H4 (cell line): ENCODE measurements around the gene USF1. TPM values are rescaled to one million over a fixed set of nuclear protein-coding genes. Genes with fewer than 3 reads are reported as not detected.
"Not testable (repeated sequence)": the region's sequence is repeated elsewhere in the genome, so short reads cannot be mapped to it uniquely, and the experiment has no call there.

Experiments
- DNase-seq: peaks from one replicate; pipeline ENCODE4 v3.0.0-alpha.2; 2015; ENCODE audit warnings: low spot score
- total RNA-seq: library from RNA; depleted of rRNA; stranded (reverse); fragments of >200 nt; shearing (Covaris generic); gene quantifications from 2 replicates; pipeline ENCODE4 v1.2.3, GENCODE V29; 2014

The USF1 gene
- total RNA-seq, 1 experiment from 2014 or later: 57.7 TPM

- no peak for DNase-seq
Observed at GRCh38 chr1:161079436-161080110, 33.8 kb upstream of the USF1 start.

- DNase-seq: no peak
Observed at GRCh38 chr1:161077426-161077825, 31.6 kb upstream of the USF1 start.

- no peak for DNase-seq
Observed at GRCh38 chr1:161076410-161076809, 30.6 kb upstream of the USF1 start.

GRCh38 chr1:161074676-161075368 lies 29.0 kb upstream of the USF1 start:
- DNase-seq: no peak

- no peak for DNase-seq
Observed at GRCh38 chr1:161073474-161074121, 27.8 kb upstream of the USF1 start.

GRCh38 chr1:161072751-161073449 lies 27.1 kb upstream of the USF1 start:
- DNase-seq: no peak

- DNase-seq: no peak
Observed at GRCh38 chr1:161071886-161072371, 26.2 kb upstream of the USF1 start.

- DNase-seq: no peak
Observed at GRCh38 chr1:161070761-161071160, 25.0 kb upstream of the USF1 start.

GRCh38 chr1:161069731-161070270 lies 24.0 kb upstream of the USF1 start, which contains the start of gene ARHGAP30:
TSS of gene ARHGAP30 (minus strand) at chr1:161069891. CDS start at chr1:161069624, 267 bp downstream.
- DNase-seq: no peak

GRCh38 chr1:161069241-161069640 lies 23.5 kb upstream of the USF1 start:
- DNase-seq: no peak

- DNase-seq: no peak
Observed at GRCh38 chr1:161068306-161069234, 22.8 kb upstream of the USF1 start.

- DNase-seq: no peak
Observed at GRCh38 chr1:161066694-161067093, 20.9 kb upstream of the USF1 start.

- not testable (repeated sequence) for DNase-seq
Observed at GRCh38 chr1:161065681-161066080, 19.9 kb upstream of the USF1 start.

GRCh38 chr1:161063936-161064335 lies 18.2 kb upstream of the USF1 start:
- DNase-seq: not testable (repeated sequence)

- no peak for DNase-seq
Observed at GRCh38 chr1:161061419-161061818, 15.6 kb upstream of the USF1 start.

- no peak for DNase-seq
Observed at GRCh38 chr1:161059293-161059692, 13.5 kb upstream of the USF1 start.

GRCh38 chr1:161054805-161055204 lies 9.0 kb upstream of the USF1 start:
- DNase-seq: no peak

GRCh38 chr1:161054232-161054631 lies 8.5 kb upstream of the USF1 start:
- DNase-seq: no peak

- no peak for DNase-seq
Observed at GRCh38 chr1:161052899-161053298, 7.1 kb upstream of the USF1 start.

- no peak for DNase-seq
Observed at GRCh38 chr1:161051219-161051618, 5.4 kb upstream of the USF1 start.
